ENCODE measurements around the gene CALML3. TPM values are rescaled to one million over a fixed set of nuclear protein-coding genes. Genes with fewer than 3 reads are reported as not detected.

Gene CALML3
- total RNA-seq, 1 donor from 2014 or later = not detected

- H3K27me3 Mint-ChIP-seq = no peaks in the 10 kb centered on the region
- no peak for TF ChIP-seq CTCF (conservative IDR thresholded peaks at IDR 0.05)
- peaks cover 4% of the 10 kb centered on the region for H3K36me3 Mint-ChIP-seq
- H3K27ac Mint-ChIP-seq = no peak overlapping the region
- peak overlapping the region; percentile 53 for H3K4me3 Mint-ChIP-seq
- no peak for DNase-seq (ENCODE audit: extremely low spot score, unreplicated experiment)
- peaks cover 4% of the 10 kb centered on the region for H3K9me3 Mint-ChIP-seq
- H3K4me1 Mint-ChIP-seq (ENCODE audit: unreplicated experiment) = peaks cover 5% of the 10 kb centered on the region
Observed at GRCh38 chr10:5544216-5544805, 19.6 kb downstream of the CALML3 start.

GRCh38 chr10:5545011-5545410 lies 20.2 kb downstream of the CALML3 start:
- Mint-ChIP-seq H3K36me3 (peaks cover 4% of the 10 kb centered on the region), H3K27me3 (no peaks in the 10 kb centered on the region), H3K9me3 (peaks cover 4% of the 10 kb centered on the region), H3K27ac (no peak overlapping the region), H3K4me3 (no peak overlapping the region), H3K4me1 (ENCODE audit: unreplicated experiment) (peaks cover 5% of the 10 kb centered on the region)
- no peak for DNase-seq (ENCODE audit: extremely low spot score, unreplicated experiment)
- no peak for TF ChIP-seq CTCF (conservative IDR thresholded peaks at IDR 0.05)

- TF ChIP-seq CTCF (conservative IDR thresholded peaks at IDR 0.05) = no peak
- peaks cover 4% of the 10 kb centered on the region for H3K9me3 Mint-ChIP-seq
- no peak overlapping the region for H3K27ac Mint-ChIP-seq
- no peaks in the 10 kb centered on the region for H3K27me3 Mint-ChIP-seq
- H3K4me1 Mint-ChIP-seq (ENCODE audit: unreplicated experiment) = peaks cover 5% of the 10 kb centered on the region
- no peak overlapping the region for H3K4me3 Mint-ChIP-seq
- DNase-seq (ENCODE audit: extremely low spot score, unreplicated experiment) = no peak
- peaks cover 4% of the 10 kb centered on the region for H3K36me3 Mint-ChIP-seq
Observed at GRCh38 chr10:5545426-5545777, 20.6 kb downstream of the CALML3 start.

DNA sequence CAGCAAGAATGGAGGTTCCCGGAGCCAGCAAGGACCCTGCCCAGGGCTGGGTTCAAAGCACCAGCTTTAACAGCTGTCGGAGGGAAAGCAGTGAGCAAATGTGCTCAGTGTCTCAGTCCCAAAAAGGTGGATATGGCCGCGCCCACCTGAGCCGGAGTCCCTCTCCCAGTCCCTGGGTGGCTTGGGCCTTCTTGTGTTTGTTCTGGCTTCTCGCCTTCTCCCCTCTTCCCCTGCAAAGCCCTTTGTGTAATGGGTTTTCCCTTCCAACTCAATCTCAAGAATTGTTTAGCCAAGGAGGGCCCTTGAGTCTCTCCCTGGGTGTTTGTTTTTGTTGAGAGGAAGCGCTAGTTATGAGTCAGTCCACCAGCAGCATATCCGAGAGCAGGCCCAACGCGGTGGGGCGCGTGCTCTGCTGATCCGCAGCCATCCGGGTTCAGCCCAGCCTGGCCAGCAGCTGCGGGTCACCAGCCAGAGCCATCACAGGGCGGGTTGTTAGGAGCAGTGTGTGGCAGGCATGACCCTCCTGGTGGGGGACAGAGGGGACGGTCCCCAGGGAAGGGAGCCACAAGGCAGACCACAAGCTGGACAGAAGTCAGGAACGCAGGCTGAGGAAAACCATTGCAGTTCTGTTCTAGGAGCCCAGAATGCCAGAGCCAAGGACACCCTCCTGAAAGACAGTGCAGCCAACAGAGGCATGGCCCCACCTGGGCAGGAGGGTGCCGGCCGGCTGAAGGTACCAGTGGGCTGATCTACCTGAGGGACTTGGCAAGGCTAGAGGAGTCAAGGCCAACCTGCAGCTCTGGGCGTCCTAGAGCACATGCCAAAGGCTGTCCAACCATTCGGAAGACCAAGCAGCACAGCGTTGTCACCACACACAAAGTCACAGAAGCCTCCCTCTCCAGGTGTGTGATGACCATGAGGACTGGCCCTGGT lies 21.3 kb downstream of the CALML3 start:
- DNase-seq (ENCODE audit: extremely low spot score, unreplicated experiment) = no peak
- no peak overlapping the region for H3K27ac Mint-ChIP-seq
- peak overlapping the region; percentile 68 for H3K4me3 Mint-ChIP-seq
- no peaks in the 10 kb centered on the region for H3K27me3 Mint-ChIP-seq
- peaks cover 8% of the 10 kb centered on the region for H3K4me1 Mint-ChIP-seq (ENCODE audit: unreplicated experiment)
- no peak for TF ChIP-seq CTCF (conservative IDR thresholded peaks at IDR 0.05)
- peaks cover 4% of the 10 kb centered on the region for H3K36me3 Mint-ChIP-seq
- H3K9me3 Mint-ChIP-seq = no peaks in the 10 kb centered on the region

- Mint-ChIP-seq H3K9me3 (no peaks in the 10 kb centered on the region), H3K4me3 (peak overlapping the region; percentile 68), H3K27me3 (no peaks in the 10 kb centered on the region), H3K27ac (no peak overlapping the region), H3K4me1 (ENCODE audit: unreplicated experiment) (peaks cover 10% of the 10 kb centered on the region), H3K36me3 (peaks cover 4% of the 10 kb centered on the region)
- DNase-seq (ENCODE audit: extremely low spot score, unreplicated experiment) = no peak
- no peak for TF ChIP-seq CTCF (conservative IDR thresholded peaks at IDR 0.05)
Observed at GRCh38 chr10:5546891-5547680, 22.3 kb downstream of the CALML3 start.
